KG1 (cell line): ENCODE results near the gene VIPR2.
"Not testable (repeated sequence)": the region's sequence is repeated elsewhere in the genome, so short reads cannot be mapped to it uniquely, and the experiment has no call there.

Experiments used
- DNase-seq: peaks from one replicate; lab custom pipeline; 2025; lab: John Stamatoyannopoulos, UW

The VIPR2 gene

DNA sequence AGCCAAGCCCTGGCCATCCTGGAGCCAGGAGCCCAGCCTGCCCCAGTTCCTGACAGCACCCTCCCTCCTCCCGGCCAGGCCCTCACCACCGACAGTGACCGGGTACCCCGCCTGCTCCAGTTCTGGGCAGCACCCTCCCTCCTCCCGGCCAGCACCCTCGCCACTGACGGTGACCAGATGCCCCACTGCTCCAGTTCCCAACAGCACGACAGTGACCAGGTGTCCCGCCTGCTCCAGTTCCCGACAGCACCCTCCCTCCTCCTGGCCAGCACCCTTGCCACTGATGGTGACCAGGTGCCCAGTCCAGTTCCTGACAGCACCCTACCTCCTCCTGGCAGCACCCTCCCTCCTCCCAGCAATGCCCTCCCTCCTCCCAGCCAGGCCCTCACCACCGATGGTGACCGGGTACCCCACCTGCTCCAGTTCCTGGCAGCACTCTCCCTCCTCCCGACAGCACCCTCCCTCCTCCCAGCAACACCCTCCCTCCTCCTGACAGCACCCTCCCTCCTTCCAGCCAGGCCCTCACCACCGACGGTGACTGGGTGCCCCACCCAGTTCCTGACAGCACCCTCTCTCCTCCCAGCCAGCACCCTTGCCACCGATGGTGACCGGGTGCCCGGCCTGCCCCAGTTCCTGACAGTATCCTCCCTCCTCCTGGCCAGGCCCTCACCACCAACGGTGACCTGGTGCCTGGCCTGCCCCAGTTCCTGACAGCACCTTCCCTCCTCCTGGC lies 40.3 kb downstream of the VIPR2 start:
- no peak for DNase-seq

GRCh38 chr7:159103382-159104187 lies 41.1 kb downstream of the VIPR2 start:
- DNase-seq, result no peak

DNA sequence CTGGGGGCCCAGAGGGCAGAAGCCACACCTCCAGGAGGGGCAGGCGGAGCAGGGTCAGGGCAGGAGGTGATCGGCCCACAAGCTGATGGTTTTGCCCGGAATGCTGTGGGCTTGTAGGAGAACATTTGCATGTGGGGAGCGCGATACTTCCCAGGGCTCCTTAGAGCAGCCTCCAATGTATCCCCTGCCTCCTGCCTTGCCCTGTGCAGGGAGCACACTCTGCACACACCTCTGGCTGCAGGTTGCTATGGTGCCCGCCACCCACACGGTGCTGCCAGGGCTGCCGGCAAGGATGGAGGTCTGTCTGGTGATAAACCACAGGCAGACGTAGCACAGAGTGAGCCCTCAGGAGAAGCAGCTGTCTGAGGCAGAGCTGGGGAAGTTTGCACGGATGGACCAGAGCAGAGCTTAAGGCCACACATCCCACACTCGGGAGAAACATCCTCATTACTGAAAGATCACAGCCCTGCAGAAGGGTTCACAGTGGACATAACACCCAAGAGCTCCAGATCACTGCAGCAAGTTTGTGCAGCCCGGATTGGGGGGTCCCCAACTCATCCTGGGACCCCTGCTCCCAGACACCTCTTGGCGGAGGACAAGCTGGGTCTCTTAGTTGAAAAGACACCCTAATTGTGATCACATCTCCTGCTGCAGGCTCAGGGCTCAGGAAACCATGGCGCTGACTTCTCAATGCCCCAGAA lies 41.8 kb downstream of the VIPR2 start:
- DNase-seq, result no peak

- DNase-seq, result not testable (repeated sequence)
Measured at GRCh38 chr7:159101661-159102091, 43.0 kb downstream of the VIPR2 start.

DNA sequence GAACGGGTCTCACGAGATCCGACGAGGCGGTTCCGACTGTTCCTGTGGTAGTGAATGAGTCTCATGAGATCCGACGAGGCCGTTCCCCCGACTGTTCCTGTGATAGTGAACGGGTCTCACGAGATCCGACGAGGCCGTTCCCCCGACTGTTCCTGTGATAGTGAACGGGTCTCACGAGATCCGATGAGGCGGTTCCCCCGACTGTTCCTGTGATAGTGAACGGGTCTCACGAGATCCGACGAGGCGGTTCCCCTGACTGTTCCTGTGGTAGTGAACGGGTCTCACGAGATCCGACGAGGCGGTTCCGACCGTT lies 43.6 kb downstream of the VIPR2 start:
- DNase-seq, result not testable (repeated sequence)

- not testable (repeated sequence) for DNase-seq
Measured at GRCh38 chr7:159100281-159101082, 44.2 kb downstream of the VIPR2 start.

DNA sequence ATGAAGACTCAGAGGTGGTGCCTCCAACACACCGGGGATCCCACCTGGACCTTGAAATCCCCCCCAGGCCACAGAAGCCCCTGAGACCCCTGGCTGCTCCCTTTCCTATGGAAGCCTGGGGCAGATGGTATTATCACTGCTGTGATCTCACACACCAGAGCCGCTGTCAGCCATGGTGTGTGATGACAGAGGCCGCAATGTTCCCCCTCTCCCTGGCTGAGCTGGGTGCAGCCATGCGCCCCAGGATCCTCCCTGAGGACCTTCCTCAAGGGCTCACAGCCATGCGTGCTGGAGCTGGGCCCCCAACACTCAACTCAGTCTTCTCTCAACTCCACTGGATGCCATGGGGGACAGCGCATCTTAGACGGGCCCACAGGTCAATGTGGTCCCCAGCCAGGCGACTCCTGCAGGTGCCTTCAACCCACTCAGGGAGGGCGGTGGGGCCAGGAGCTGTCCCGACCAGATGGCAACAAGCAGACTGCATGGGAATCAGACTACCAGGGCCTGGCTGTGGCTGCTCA lies 44.9 kb downstream of the VIPR2 start:
- DNase-seq, result no peak

DNA sequence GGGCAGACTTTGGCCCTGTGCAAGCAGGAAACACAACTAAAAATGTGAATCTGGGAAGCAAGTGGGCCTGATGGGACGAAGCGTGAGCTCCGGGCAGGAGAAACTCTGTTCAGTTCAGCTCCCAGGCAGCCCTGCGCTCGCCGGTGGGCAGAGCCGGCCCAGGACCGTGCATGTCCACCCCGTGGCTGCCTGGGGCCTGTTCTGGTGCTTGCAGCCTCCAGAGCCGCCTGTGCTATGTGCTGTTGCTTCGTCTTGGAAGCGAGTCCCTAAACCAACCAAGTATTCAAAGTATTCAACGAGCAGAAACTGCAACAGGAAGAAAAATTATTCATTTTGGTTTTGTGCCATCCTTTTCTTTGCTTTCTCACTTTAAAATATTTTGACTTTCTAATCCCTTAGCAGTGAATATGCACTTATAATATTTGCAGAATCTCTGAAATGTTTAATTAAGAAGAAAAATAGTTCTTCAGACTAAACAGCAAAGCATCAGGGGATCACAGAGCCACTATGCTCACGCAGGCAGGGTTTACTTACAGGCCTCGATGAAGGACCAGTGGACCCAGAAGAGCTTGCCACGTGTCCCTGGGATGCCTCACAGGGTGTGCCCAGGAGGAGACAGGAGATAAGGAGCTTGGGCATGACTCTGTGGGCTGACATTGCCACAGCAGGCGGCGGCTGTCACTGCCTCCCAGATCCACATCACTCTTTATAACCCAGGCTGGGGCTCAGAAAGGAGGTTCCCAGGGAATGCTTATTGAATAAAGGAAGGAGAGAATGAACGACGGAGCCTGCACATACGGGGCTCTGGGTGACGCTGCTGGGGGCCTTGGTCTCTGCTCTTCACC lies 45.6 kb downstream of the VIPR2 start:
- DNase-seq, result no peak

DNA sequence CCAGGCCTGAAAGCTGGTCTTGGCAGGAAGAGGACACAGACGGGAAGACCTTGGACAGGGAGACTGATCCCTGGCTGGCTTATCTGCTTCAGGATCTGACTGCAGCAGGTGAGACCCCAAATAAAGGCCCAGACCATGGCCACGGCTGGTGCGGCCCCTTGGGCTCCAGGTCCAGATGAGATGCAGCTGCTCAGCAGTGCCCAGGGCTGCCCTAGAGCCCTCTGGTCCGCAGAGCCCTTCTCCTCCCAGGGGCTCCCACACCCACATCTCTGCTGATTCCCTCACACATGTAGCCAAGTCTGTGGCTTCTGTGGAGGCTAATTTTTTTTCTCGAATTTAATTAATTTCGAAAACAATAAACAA lies 46.3 kb downstream of the VIPR2 start:
- no peak for DNase-seq

GRCh38 chr7:159097661-159098423 lies 46.8 kb downstream of the VIPR2 start:
- DNase-seq, result no peak

DNA sequence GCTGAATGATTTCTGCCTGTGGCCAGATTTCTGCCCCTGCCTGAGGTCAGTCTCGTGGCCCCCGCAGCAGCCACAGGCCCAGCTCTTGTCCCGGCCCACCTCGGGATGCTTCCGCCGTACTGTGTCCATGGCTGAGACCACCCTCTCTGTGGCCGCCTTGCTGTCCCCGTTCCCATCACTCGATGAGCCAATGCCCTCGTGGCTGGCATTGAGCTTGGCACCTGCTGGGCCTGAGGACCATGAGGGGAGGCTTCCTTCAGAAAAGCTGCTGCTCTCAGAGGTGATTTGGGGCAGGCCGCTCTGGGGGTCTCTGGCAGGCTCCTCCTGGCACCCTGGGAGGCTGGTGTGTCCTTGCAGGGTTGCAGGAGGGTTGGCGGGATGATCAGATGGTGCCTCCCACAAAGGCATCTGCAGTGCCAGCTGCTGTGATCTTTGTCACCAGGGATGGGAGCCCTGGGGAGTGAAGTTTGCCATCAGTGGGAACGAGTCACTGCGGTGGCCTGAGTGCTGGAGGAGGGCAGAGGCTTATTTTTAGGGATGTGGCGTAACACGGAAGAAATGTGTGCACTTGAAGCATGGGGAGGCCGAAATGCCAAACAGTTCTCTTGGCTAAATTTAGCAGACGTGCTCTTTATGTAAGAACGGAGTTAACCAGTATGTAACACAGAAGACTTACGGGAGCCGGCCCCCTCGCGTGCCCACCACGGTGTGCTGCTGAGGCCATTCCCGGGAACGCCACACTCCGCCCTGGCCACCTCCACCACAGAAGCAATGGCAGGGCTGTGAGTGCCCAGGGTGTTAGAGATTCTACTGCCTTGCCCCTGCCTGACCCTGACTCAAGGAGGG lies 47.7 kb downstream of the VIPR2 start:
- DNase-seq, result no peak

GRCh38 chr7:159095979-159096411 lies 48.7 kb downstream of the VIPR2 start:
- no peak for DNase-seq

DNA sequence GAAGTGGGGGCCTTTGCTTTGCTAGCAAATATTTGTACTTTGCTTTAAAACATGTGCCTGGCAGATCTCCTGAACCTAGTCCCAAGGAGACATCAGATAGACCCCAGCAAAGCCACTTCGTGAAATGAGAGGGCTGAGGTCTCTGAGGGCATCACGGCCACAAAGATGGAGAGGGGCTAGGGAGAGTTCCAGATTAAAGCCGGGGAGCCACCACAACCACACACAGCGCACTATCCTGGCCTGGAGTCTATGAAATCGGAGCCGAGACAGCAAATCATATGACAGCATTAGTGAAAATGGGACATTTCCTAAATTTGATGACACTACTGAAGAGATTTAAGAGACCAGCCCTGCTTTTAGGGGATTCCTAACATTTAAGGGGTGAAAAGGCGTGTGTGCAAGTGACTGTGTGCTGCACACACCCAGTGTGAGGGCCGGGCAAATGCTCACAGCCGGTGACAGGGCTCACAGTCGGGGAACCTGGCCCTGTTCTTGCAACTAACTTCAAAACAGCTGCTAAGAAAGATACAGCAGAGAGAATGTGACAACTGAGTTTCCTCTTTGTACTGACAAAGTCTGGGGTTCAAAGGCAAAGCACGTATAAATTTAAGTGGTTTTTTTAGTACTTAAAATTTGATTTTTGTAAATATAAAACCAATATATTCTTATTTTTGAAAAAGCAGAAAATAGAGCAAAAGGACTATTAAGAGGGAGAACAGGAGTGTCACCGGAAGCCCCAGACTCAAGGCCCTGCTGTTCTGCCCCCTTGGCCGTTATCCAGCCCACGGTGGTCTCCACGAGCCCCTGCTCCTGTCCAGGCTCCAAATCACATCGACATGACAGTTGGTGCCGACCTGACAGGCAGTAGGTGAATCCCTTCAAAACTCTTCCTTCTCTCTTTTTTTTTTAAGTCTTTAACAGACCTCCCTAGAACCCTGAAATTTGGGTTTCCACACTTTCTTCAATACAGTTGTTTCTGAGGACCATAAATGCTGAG lies 49.5 kb downstream of the VIPR2 start:
- DNase-seq, result no peak

DNA sequence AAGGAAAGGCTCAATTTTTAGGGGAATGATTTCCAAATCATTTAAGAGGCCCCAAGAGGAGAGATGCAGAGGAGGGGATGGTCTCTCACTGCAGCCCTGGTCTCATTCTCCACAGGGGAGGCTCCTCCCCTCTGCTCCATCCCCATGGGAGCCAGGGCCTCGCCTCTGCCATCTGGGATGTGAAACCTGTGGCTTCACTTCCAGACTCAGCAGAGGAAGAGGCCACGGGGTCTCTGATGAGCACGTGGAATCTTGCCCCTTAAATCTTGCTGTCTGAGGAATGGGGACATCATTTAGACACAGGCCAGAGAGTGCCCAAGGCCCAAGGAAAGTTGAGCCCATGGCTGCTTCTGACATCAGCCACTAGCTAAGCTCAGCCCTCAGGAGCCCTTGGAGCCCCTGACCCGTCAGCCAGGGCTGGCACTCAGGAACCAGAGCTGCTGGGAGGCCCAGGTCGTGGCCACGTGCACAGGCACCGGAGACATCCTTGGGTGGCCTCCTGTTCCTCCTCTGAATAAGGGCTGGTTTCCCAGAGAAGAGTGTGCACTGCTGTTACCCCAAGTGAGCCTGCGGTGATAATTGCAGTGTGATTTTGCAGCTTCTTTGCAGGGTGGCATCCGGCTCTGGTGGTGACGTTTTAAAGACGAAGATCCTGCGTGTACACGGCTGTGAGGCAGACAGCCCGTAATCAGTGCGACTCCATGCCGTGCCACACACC lies 50.5 kb downstream of the VIPR2 start:
- DNase-seq, result no peak

DNA sequence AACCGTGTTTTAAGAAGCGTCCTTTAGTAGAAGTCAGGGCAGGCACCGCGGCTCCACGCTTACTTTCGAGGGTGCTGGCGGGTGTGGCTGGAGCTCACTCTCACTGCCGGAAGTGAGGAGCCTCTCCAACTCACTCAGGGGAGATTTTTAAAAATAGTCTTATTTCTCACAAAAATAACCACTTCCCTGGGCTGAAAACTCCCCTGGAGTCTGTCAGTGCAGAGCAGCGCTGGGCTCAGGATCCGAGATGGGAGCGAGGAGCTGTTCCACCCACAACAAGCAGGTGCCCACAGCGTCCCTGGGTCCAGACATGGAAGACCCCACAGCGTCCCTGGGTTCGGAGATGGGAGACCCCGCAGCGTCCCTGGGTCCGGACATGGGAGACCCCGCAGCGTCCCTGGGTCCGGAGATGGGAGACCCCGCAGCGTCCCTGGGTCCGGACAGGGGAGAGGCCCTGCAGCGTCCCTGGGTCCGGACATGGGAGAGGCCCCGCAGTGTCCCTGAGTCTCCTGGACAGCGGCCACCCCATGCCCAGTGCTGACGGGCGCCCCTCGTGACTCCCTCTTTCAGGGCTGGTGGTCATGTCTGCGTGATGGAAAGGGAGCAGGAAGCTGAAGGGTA lies 51.2 kb downstream of the VIPR2 start:
- no peak for DNase-seq

GRCh38 chr7:159092701-159093121 lies 52.0 kb downstream of the VIPR2 start:
- DNase-seq, result no peak
